Activated CD4-positive, alpha-beta T cell treated with anti-CD3 and anti-CD28 coated beads for 48 hours (primary cell): ENCODE data around the gene KLK10.

ENCODE experiments used
- DNase-seq: peaks from one replicate; pipeline ENCODE4 v3.0.0-alpha.2; 2020

KLK10 gene

GRCh38 chr19:51025809-51026553, 6.5 kb upstream of the KLK10 start:
- DNase-seq = no peak

- DNase-seq = no peak
These were observed 5.9 kb upstream of the KLK10 start for GRCh38 chr19:51025401-51025800.

- no peak for DNase-seq
These were observed 5.4 kb upstream of the KLK10 start for GRCh38 chr19:51024924-51025323.

GRCh38 chr19:51023946-51024345, 4.4 kb upstream of the KLK10 start:
- DNase-seq = no peak

- DNase-seq = no peak
These were observed 3.0 kb upstream of the KLK10 start for GRCh38 chr19:51022526-51022925.

- DNase-seq = no peak
These were observed 1.6 kb upstream of the KLK10 start for GRCh38 chr19:51020988-51021651.

GRCh38 chr19:51018745-51019543, 565 bp downstream of the KLK10 start:
- DNase-seq = no peak

- peak; percentile 86 for DNase-seq
These were observed 2.5 kb downstream of the KLK10 start for GRCh38 chr19:51016798-51017683.

- no peak for DNase-seq
These were observed 3.7 kb downstream of the KLK10 start for GRCh38 chr19:51015691-51016267.

GRCh38 chr19:51014242-51014641, 5.3 kb downstream of the KLK10 start:
- no peak for DNase-seq

GRCh38 chr19:51012661-51013190, 6.8 kb downstream of the KLK10 start:
- DNase-seq = no peak

- DNase-seq = no peak
These were observed 9.3 kb downstream of the KLK10 start for GRCh38 chr19:51010066-51010795.

- DNase-seq = no peak
These were observed 10.2 kb downstream of the KLK10 start for GRCh38 chr19:51009061-51009891.

GRCh38 chr19:51007488-51007887, 12.0 kb downstream of the KLK10 start:
- DNase-seq = no peak

GRCh38 chr19:51006406-51006805, 13.1 kb downstream of the KLK10 start:
- no peak for DNase-seq

GRCh38 chr19:51005248-51005647, 14.3 kb downstream of the KLK10 start:
- DNase-seq = no peak

- DNase-seq = no peak
These were observed 16.2 kb downstream of the KLK10 start for GRCh38 chr19:51003316-51003715.

- DNase-seq = peak; percentile 64
These were observed 16.8 kb downstream of the KLK10 start for GRCh38 chr19:51002542-51003311.

GRCh38 chr19:51002089-51002532, 17.4 kb downstream of the KLK10 start:
- no peak for DNase-seq
